ENCODE data around the gene MTMR3. TPM values are rescaled to one million over a fixed set of nuclear protein-coding genes. Genes with fewer than 3 reads are reported as not detected.

MTMR3 gene
- total and polyA plus RNA-seq, 4 donors, result 6.0 to 38.8 (median 17.1) TPM

DNA sequence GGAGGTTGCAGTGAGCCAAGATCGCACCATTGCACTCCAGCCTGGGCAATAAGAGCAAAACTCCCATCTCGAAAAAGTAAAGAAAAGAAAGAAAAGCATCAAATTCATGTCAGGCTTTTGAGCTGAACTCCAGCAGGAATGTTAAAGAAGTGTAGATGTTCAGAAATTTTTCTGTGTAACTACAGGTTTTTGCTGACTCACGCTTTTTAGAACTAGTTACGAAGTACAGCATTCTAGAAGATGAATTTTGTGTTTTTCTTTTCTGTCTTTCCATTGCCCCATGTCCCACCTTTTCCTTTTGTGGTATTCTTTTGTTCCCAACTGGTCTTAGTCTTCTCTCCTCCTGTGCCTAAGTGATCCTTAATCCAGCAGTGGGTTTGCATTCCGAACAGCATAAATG, 141.3 kb downstream of the MTMR3 start:
- Histone ChIP-seq H3K36me3 (ENCODE audit: control insufficient read depth in 4 of 4, insufficient read depth in 3 of 4, low read depth in 1 of 4, low read length in 3 of 4) (peaks cover 3 to 70% (median 38%) of the 10 kb centered on the region in 4 donors), H3K27ac (ENCODE audit: low read depth in 1 of 2, low read length in 2 of 2) (no peak overlapping the region), H3K27me3 (ENCODE audit: control insufficient read depth in 4 of 4, insufficient read depth in 4 of 4, low read length in 3 of 4) (no peaks in the 10 kb centered on the region), H3K4me3 (ENCODE audit: low read depth in 1 of 3, low read length in 3 of 3) (no peak overlapping the region), H3K9ac (ENCODE audit: low read depth in 1 of 2, low read length in 2 of 2) (no peak overlapping the region), H3K9me3 (ENCODE audit: control insufficient read depth in 4 of 4, low read length in 3 of 4) (no peaks in the 10 kb centered on the region), H3K4me1 (ENCODE audit: control insufficient read depth in 4 of 4, insufficient read depth in 4 of 4, low read length in 3 of 4) (peaks cover 0 to 11% (median 0%) of the 10 kb centered on the region in 4 donors)
- WGBS, result 96% methylated on average over 5 of the region's 5 CpGs
- no peak for DNase-seq (ENCODE audit: low spot score)
- TF ChIP-seq FOXA1 (IDR thresholded peaks at IDR 0.05), result no peak
- no peak for TF ChIP-seq JUND (IDR thresholded peaks at IDR 0.05)
- no peak for TF ChIP-seq SP1 (IDR thresholded peaks at IDR 0.05)
- TF ChIP-seq HNF4G (IDR thresholded peaks at IDR 0.05), result no peak

DNA sequence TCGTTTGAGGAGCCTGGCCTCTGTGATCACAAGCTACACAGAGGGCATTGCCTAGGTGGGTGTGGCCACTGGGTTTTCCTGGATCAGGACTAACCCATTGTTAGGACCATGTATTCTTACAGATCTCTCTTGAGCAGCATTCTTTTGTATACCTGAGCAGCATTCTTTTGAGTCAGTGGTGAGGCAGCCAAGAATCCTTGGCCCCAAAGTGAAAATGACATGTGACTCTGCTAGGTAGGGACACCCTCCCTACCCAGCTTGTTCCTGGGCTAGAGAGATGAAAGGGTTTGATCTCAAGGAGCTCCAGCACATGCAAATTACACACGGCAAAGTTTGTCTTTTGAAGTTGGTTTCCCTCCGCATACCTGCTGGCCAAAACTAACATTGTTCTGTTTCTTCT, 142.2 kb downstream of the MTMR3 start:
- Histone ChIP-seq H3K36me3 (ENCODE audit: control insufficient read depth in 4 of 4, insufficient read depth in 3 of 4, low read depth in 1 of 4, low read length in 3 of 4) (peaks cover 3 to 60% (median 31%) of the 10 kb centered on the region in 4 donors), H3K27me3 (ENCODE audit: control insufficient read depth in 4 of 4, insufficient read depth in 4 of 4, low read length in 3 of 4) (no peaks in the 10 kb centered on the region), H3K9ac (ENCODE audit: low read depth in 1 of 2, low read length in 2 of 2) (no peak overlapping the region), H3K4me3 (ENCODE audit: low read depth in 1 of 3, low read length in 3 of 3) (no peak overlapping the region), H3K4me1 (ENCODE audit: control insufficient read depth in 4 of 4, insufficient read depth in 4 of 4, low read length in 3 of 4) (peaks cover 0 to 18% (median 6%) of the 10 kb centered on the region in 4 donors), H3K27ac (ENCODE audit: low read depth in 1 of 2, low read length in 2 of 2) (no peak overlapping the region), H3K9me3 (ENCODE audit: control insufficient read depth in 4 of 4, low read length in 3 of 4) (no peaks in the 10 kb centered on the region)
- TF ChIP-seq, protein P1, sequence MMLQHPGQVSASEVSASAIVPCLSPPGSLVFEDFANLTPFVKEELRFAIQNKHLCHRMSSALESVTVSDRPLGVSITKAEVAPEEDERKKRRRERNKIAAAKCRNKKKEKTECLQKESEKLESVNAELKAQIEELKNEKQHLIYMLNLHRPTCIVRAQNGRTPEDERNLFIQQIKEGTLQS (IDR thresholded peaks at IDR 0.05), result no peak
- TF ChIP-seq RAD21 (IDR thresholded peaks at IDR 0.05) (no peak), RXRA (IDR thresholded peaks at IDR 0.05) (no peak), SP1 (IDR thresholded peaks at IDR 0.05) (no peak)
- 68% methylated on average over 3 of the region's 3 CpGs for WGBS
- DNase-seq (ENCODE audit: low spot score), result no peak

DNA sequence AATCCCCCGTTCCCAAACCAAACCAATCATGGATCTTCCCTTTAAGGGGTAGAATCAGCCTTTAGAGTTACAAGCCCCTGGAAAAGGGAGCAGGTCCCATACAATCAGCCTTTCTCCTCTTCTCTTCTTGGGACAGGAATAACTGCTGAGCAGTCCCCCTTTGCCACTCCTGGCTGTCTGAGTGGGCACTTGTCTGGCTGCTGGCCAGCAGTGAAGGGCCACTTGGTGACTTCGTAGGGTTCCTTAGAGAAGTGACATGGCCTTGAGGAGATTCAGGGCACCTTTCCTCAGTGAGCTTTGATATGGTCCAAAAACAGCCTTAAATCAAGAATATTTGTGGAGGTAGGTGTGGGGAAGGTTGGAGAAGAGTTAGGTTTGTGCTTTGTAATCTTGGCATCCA, 143.8 kb downstream of the MTMR3 start:
- Histone ChIP-seq H3K9me3 (ENCODE audit: control insufficient read depth in 4 of 4, low read length in 3 of 4) (no peaks in the 10 kb centered on the region), H3K36me3 (ENCODE audit: control insufficient read depth in 4 of 4, insufficient read depth in 3 of 4, low read depth in 1 of 4, low read length in 3 of 4) (peaks cover 3 to 47% (median 24%) of the 10 kb centered on the region in 4 donors), H3K4me1 (ENCODE audit: control insufficient read depth in 4 of 4, insufficient read depth in 4 of 4, low read length in 3 of 4) (peaks cover 0 to 18% (median 6%) of the 10 kb centered on the region in 4 donors), H3K9ac (ENCODE audit: low read depth in 1 of 2, low read length in 2 of 2) (no peak overlapping the region), H3K4me3 (ENCODE audit: low read depth in 1 of 3, low read length in 3 of 3) (no peak overlapping the region), H3K27me3 (ENCODE audit: control insufficient read depth in 4 of 4, insufficient read depth in 4 of 4, low read length in 3 of 4) (no peaks in the 10 kb centered on the region), H3K27ac (ENCODE audit: low read depth in 1 of 2, low read length in 2 of 2) (no peak overlapping the region)
- 96% methylated on average over 2 of the region's 2 CpGs for WGBS
- TF ChIP-seq, protein P2, sequence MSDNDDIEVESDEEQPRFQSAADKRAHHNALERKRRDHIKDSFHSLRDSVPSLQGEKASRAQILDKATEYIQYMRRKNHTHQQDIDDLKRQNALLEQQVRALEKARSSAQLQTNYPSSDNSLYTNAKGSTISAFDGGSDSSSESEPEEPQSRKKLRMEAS (IDR thresholded peaks at IDR 0.05), result no peak
- no peak for TF ChIP-seq FOXA1 (IDR thresholded peaks at IDR 0.05)
- TF ChIP-seq, protein P3, sequence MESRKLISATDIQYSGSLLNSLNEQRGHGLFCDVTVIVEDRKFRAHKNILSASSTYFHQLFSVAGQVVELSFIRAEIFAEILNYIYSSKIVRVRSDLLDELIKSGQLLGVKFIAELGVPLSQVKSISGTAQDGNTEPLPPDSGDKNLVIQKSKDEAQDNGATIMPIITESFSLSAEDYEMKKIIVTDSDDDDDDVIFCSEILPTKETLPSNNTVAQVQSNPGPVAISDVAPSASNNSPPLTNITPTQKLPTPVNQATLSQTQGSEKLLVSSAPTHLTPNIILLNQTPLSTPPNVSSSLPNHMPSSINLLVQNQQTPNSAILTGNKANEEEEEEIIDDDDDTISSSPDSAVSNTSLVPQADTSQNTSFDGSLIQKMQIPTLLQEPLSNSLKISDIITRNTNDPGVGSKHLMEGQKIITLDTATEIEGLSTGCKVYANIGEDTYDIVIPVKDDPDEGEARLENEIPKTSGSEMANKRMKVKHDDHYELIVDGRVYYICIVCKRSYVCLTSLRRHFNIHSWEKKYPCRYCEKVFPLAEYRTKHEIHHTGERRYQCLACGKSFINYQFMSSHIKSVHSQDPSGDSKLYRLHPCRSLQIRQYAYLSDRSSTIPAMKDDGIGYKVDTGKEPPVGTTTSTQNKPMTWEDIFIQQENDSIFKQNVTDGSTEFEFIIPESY (IDR thresholded peaks at IDR 0.05), result no peak
- TF ChIP-seq EGR1 (IDR thresholded peaks at IDR 0.05; ENCODE audit: low read depth in 2 of 2), result no peak
- no peak for DNase-seq (ENCODE audit: low spot score)

DNA sequence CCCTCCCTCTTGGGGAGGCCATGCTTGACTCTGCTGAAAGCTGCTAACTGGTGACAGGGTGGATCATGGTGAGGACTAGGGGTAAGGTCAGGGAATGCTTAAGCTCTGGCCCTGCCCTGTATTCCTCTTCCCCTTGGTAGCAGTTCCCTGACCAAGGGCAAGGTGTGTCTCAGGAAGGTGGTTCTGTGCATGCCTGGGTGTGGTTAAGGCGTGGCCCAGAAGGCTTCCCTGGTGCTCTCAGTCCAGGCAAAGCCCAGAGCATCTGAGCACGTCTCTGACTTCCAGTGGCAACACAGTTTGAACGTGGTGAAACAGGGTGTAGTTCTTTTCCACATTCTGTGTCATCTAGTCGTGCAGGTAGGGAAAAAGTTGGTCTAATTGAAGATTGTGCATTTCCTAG, 144.2 kb downstream of the MTMR3 start:
- no peak overlapping the region for H3K9ac ChIP-seq (ENCODE audit: low read depth in 1 of 2, low read length in 2 of 2)
- H3K27ac ChIP-seq (ENCODE audit: low read depth in 1 of 2, low read length in 2 of 2), result no peak overlapping the region
- H3K4me1 ChIP-seq (ENCODE audit: control insufficient read depth in 4 of 4, insufficient read depth in 4 of 4, low read length in 3 of 4), result peaks cover 0 to 18% (median 6%) of the 10 kb centered on the region in 4 donors
- no peaks in the 10 kb centered on the region for H3K9me3 ChIP-seq (ENCODE audit: control insufficient read depth in 4 of 4, low read length in 3 of 4)
- 83% methylated on average over 4 of the region's 4 CpGs for WGBS
- no peak for DNase-seq (ENCODE audit: low spot score)
- H3K36me3 ChIP-seq (ENCODE audit: control insufficient read depth in 4 of 4, insufficient read depth in 3 of 4, low read depth in 1 of 4, low read length in 3 of 4), result peaks cover 3 to 43% (median 24%) of the 10 kb centered on the region in 4 donors
- TF ChIP-seq SP1 (IDR thresholded peaks at IDR 0.05) (no peak), NR2F2 (IDR thresholded peaks at IDR 0.05) (no peak), TAF1 (conservative IDR thresholded peaks at IDR 0.05) (no peak)
- no peaks in the 10 kb centered on the region for H3K27me3 ChIP-seq (ENCODE audit: control insufficient read depth in 4 of 4, insufficient read depth in 4 of 4, low read length in 3 of 4)
- no peak overlapping the region for H3K4me3 ChIP-seq (ENCODE audit: low read depth in 1 of 3, low read length in 3 of 3)
